GM18858 (cell line): Measurements from ENCODE around the gene SCUBE1.

ENCODE experiments used
- ATAC-seq: cut with Tn5 transposase; IDR thresholded peaks from one replicate; pipeline ENCODE4 v1.9.1; 2021; ENCODE audit not compliant: unreplicated experiment

The SCUBE1 gene

DNA sequence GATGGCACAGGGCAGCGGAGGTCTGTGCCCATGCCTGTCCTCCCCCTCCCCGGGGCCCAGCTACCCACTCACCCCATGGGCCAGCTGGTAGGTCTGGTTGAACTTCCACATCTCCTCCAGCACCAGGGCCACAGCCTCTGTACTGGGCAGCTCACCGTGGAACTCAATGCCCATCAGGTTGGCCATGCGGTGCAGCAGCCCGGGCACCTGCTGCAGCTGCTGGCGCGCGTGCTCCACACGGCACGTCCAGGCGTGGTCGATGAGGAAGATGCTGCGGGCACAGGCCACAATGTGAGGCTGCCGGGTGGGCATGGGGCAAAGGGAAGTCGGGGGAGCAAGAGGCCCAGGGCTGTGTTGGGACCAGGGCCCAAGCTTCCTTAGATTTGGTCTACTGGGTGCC lies 162.5 kb downstream of the SCUBE1 start:
- ATAC-seq = no peak

DNA sequence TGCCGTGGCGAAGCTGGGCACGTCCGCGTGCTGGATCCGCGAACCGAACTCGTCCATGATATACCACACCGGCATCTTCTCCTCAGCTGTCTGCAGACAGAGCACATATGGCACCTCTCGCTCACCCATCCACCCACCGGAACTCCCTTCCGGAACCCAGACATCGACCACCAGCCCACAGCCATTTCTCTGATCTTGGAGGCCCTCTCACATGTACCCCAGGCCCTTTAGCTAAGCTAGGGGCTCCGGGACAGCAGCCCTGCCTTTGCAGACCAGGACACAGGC lies 163.3 kb downstream of the SCUBE1 start:
- no peak for ATAC-seq

- no peak for ATAC-seq
Observed at GRCh38 chr22:43179146-43179910, 163.8 kb downstream of the SCUBE1 start.

DNA sequence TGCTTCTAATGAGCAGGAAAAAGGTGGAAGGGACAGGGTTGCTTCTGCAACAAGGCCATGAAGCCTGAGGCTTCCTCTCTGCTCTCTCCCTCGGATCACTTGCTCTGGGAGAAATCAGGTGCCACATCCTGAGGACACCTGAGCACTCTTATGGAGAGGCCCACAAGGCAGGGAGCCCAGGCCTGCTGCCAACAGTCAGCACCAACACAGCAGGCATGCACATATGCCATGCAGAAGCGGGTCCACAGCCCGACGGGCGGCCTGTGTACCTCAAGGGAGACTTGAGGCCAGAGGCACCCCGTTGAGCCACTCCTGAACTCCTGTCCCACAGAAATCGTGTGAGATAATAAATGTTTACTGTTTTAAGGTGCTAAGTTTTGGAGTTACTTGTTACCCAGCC lies 165.7 kb downstream of the SCUBE1 start:
- ATAC-seq = no peak

DNA sequence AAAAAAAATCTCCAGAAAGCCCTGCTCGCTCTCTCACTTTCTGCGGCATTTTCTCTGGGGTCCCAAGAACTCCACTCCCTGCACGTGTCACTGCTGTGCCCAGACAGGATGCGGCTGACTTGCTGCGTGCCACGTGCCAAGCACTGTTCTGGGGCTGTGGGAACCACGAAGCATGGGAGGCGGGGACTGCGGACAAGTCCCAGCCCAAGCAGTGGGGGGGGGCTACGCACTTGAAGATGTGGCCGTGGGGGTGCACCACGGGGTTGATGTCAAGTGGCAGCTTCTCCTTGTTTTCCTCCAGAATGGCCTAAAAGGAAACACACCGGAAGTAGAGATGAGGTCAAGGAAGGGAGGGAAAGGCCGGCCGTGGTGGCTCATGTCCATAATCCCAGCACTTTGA lies 167.1 kb downstream of the SCUBE1 start:
- ATAC-seq = no peak

- ATAC-seq = no peak
Observed at GRCh38 chr22:43174941-43175531, 168.1 kb downstream of the SCUBE1 start.

- no peak for ATAC-seq
Observed at GRCh38 chr22:43173976-43174720, 169.0 kb downstream of the SCUBE1 start.

GRCh38 chr22:43173566-43173965 lies 169.6 kb downstream of the SCUBE1 start:
- ATAC-seq = no peak

DNA sequence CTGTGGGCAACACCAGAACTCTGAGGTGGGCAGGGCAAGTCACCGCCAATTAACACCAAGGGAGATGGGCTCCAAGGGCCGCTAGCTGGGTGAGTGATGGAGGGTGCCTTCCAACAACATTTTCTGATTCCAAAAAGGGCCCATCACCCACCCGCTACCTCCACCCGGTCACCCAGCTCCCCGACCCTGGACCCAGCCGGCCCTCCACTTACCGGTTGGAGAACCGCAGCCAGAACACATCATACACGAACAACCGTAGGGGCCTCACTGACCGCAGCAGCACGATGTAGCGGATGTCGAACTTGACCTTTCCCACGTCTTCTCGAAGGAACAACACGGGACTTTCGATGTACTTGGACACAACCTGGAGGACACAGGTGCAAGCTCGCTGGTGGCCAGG lies 171.0 kb downstream of the SCUBE1 start:
- no peak for ATAC-seq

DNA sequence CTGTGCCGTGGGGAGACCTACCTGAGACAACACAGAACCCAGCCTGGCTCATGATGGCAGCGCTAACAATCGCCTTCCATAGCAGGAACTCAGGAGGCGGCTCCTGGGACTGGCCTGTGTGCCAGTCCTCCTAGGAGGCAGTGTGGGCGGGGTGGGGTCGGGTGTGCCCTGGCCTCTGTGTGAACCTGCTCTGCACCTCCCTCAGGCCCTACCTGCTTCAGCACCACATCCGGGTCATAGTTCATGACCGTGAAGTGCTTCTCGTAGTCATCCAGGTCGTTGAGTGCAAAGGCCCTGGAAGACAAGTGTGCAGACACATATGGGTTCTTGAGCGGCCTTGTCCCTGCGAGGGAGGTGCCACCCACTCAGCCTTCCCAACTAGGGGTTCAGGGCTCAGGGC lies 171.6 kb downstream of the SCUBE1 start:
- ATAC-seq = no peak

DNA sequence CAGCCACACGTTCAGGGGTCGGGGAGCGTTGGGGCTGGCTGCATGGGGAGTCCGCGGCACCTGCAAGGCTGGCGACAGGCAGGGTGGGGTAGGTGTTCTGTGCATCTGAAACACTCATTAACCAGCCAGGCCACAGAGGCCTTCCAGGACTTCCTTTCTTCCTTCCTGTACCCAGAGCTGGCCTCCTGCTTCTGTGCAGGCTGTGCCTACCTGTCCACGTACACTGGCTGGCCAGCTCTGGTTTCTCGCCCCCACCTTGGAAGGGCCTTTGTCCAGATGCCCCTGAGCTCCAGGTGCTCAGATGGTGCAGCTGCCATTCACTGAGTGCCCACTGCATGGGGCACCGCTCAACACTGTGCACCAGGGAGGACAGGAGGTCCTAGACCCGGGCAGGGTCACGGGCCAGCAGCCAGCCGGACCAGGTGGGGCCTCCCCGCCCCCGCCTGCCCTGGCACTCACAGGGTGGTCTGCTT lies 172.1 kb downstream of the SCUBE1 start:
- ATAC-seq = no peak

GRCh38 chr22:43170131-43170480 lies 173.1 kb downstream of the SCUBE1 start:
- ATAC-seq = no peak

- no peak for ATAC-seq
Observed at GRCh38 chr22:43169310-43170130, 173.7 kb downstream of the SCUBE1 start.

DNA sequence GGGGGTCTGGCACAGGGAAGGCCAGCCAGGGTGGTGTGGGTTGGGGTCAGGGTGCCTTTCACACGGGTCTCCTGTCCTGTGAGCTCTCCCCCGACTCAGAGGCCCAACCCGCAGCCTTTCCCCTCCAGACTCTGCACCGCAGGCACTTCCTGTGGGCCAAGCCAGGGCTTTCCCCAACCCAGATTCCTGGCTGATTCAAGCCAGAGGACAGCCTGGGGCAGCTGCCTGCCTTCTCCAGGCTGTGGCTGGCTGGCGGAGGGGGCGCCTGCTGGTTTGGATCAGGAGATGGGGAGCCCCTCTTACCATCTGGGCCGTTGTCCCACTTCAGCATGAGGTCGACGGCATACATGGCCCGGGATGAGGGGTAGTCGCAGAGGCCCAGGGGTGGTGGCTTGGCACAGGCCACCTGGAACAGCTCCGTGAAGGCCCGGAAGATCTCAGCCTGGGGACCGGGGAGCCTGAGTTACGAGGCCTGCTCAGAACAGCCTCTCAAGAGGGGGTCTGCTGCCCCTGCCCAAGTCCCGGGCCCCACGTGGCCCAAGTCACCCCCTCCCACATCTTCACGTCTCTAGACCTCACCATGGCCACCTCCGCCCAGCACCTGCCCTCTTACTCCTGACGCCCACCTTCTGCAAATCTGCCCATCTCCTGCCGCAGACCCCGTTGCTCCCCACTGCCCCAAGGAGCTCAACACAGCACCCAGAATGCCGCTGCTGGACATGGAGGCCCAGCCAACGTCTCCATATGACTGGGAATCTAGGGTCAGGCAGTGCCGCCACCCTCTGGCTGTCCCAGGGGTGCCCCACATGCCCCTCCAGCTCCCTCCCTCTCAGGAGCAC lies 174.5 kb downstream of the SCUBE1 start:
- no peak for ATAC-seq

GRCh38 chr22:43167001-43167589 lies 176.1 kb downstream of the SCUBE1 start:
- no peak for ATAC-seq

- ATAC-seq = no peak
Observed at GRCh38 chr22:43166132-43166930, 176.8 kb downstream of the SCUBE1 start.

DNA sequence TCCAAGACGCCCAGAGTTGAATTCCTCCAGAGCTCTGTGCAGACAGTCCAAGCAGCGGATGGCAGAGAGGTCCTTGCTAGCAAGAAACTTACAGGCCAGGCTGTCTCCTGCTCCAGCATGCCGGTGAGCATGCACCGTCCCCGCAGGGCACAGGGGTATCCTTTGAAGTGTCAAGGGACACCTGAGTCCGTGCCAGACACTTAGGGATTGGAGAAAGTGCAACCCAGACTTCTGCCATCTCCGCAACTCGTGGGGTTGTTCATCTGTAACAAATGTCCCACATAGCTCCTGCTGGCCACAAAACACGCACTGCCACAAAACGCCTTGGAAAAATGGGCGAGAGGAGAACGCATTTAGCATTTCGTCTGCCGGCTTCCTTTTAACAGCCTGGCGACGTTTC lies 178.5 kb downstream of the SCUBE1 start:
- no peak for ATAC-seq

DNA sequence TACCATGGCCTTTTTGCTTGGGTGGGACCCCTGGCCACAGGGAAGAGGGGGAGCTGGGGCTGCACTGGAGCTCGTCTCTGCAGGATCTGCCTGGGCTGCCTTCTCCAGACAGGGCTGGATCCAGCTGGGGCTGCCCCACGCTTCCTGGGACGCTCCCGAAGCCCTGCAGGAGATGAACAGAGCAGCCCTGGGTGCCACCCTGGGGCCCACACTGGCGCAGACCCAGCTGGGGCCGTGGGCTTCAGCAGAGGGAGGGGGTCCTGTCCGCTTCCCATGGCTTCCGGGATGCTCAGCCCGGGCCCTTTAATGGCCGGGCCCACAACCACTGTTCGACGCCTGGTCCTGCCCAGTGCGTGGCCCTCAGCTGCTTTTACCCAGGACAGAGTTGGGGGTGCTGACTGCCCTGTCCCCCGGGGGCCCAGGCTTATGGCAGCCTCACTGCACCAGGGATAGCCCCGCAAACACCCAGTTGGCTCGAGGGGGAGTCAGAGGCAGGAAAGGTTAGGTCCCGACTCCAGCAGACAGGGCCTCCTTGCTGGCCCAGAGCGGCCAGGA lies 179.9 kb downstream of the SCUBE1 start:
- no peak for ATAC-seq
